Ovary (tissue), 9 donors: Measurements from ENCODE around the gene F13A1. TPM values are rescaled to one million over a fixed set of nuclear protein-coding genes. Genes with fewer than 3 reads are reported as not detected.

Experiments
- DNase-seq, 5 donors: peaks; one replicate each; pipeline ENCODE4 v3.0.0-alpha.2; 2019 to 2020
- H3K27ac ChIP-seq, 2 donors: fragments of 200-600 bp; one replicate each; pipeline versions ENCODE4 v1.5.1 to v1.8.0; 2019 to 2022
- H3K27me3 ChIP-seq: fragments of 200-600 bp; one replicate; pipeline ENCODE4 v1.8.0; 2022
- H3K36me3 ChIP-seq: fragments of 200-600 bp; sonication (generic); one replicate; pipeline ENCODE4 v1.5.1; 2019
- H3K4me1 ChIP-seq: one replicate; pipeline ENCODE4 v1.8.1; 2013; ENCODE audit warnings: mild to moderate bottlenecking, moderate library complexity; ENCODE audit not compliant: insufficient read depth
- H3K4me3 ChIP-seq: fragments of 200-600 bp; sonication (generic); one replicate; pipeline ENCODE4 v1.5.1; 2017
- H3K9me3 ChIP-seq, 2 donors: fragments of 200-600 bp in 1 of 2; sonication (generic) in 1 of 2; one replicate each; pipeline versions ENCODE4 v1.5.1 to v1.8.1; 2013 to 2019; ENCODE audit warnings: mild to moderate bottlenecking in 1 of 2, moderate library complexity in 1 of 2
- EP300 ChIP-seq: sonication (generic); formaldehyde crosslinking; IDR thresholded peaks from one replicate; pipeline ENCODE4 v1.6.1; 2017; ENCODE audit warnings: antibody characterized with exemption
- POLR2A ChIP-seq: fragments of 450-650 bp; IDR thresholded peaks from one replicate; pipeline ENCODE4 v1.6.1; 2017; ENCODE audit warnings: antibody characterized with exemption, mild to moderate bottlenecking, moderate library complexity
- WGBS, 3 donors: extraction: QIAGEN DNeasy Blood & Tissue Kit in 1 of 3; methylation state at CpG; one replicate each; pipeline versions ENCODE4 v1.1.5 to v1.1.7; 2013 to 2017; 5-methylcytosine and 5-hydroxymethylcytosine counted together
- intact Hi-C, 4 donors: fragments of 100-400 bp; cut with DNase I; formaldehyde crosslinking; loops; one replicate each; pipeline versions ENCODE4 v1.11.0 to v1.15.1; 2022 to 2023
- polyA plus RNA-seq, 2 donors: library from polyadenylated mRNA; stranded (reverse); fragments of 200-250 nt in 1 of 2; fragments of 350-450 nt in 1 of 2; fragmentation: Illumina TruSeq in 1 of 2; extraction: RNeasy Lipid Tissue Mini Kit (QIAGEN cat#74804) in 1 of 2; gene quantifications; one replicate each; pipeline ENCODE4 v1.2.3, GENCODE V29; 2013 to 2014
- total RNA-seq, 7 donors: library from RNA; depleted of rRNA in 2 of 7; stranded (reverse); fragments of >200 nt in 2 of 7; fragmentation: NEBNext Ultra II Directional in 3 of 7; extraction: Animal tissue kit (Norgen Biotek cat#: 25700) in 3 of 7; gene quantifications; one replicate each; pipeline versions ENCODE4 v1.1.0 to v1.2.4, GENCODE V29; 2016 to 2023
- TF ChIP-seq, protein P1 (sequence below), 3 donors: fragments of 450-650 bp in 2 of 3; fragments of 200-600 bp in 1 of 3; IDR thresholded peaks; one replicate each; pipeline versions ENCODE4 v1.5.1 to v1.8.0; 2016 to 2022; ENCODE audit warnings: antibody characterized with exemption in 3 of 3, mild to moderate bottlenecking in 1 of 3
- donor health status: DM: no; HTN: no; CAD: no; lungs with moderate emphysema.
- donor health status: DM: no; HTN: no; CAD: no.
- donor health status: Bipolar disorder and iron deficiency.
- donor health status: DM: yes; HTN: yes; CAD: no.
- donor health status: DM: no; HTN: no; CAD: no.
- donor health status: DM: yes; HTN: yes; CAD: no.

Gene F13A1
- total and polyA plus RNA-seq, 9 donors = 6.2 to 124 (median 25.9) TPM

- no peak for DNase-seq
- WGBS, 3 donors = 44 to 73% (median 71%) methylated on average over 1 of the region's 1 CpG
- intact Hi-C loops = no loop called here
Observed at GRCh38 chr6:6169141-6169540, 151.3 kb downstream of the F13A1 start.

DNA sequence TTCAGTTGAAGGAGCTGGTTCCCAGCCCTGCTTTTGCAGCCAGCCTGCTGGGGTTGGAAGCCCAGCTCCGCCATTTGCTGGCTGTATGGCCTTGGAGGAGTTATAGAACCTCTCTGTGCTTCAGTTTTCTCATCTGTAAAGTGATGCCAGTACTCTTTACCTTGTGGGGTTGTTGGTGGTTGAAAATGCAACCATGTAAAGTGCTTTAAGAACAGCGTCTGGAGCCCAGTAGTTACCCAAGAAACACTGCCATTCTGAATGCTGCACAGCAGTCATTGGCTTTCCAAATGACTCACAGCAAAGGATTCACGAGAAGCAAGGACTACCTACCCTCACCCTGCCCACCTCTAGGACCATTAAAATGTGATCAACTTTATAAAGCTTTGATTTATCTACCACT is 154.4 kb downstream of the F13A1 start:
- no peaks in the 10 kb centered on the region for H3K36me3 ChIP-seq
- WGBS, 3 donors = 55 to 71% (median 65%) methylated on average over 3 of the region's 3 CpGs
- no peaks in the 10 kb centered on the region for H3K4me1 ChIP-seq
- no peak overlapping the region for H3K27ac ChIP-seq
- H3K9me3 ChIP-seq = no peaks in the 10 kb centered on the region
- no peak for TF ChIP-seq EP300
- no peak for DNase-seq
- intact Hi-C loops = no loop called here
- H3K4me3 ChIP-seq = no peak overlapping the region
- no peaks in the 10 kb centered on the region for H3K27me3 ChIP-seq

More at GRCh38 chr6:6169141-6169540, 151.3 kb downstream of the F13A1 start:
- TF ChIP-seq EP300 (no peak), POLR2A (no peak)
- TF ChIP-seq, protein P1, sequence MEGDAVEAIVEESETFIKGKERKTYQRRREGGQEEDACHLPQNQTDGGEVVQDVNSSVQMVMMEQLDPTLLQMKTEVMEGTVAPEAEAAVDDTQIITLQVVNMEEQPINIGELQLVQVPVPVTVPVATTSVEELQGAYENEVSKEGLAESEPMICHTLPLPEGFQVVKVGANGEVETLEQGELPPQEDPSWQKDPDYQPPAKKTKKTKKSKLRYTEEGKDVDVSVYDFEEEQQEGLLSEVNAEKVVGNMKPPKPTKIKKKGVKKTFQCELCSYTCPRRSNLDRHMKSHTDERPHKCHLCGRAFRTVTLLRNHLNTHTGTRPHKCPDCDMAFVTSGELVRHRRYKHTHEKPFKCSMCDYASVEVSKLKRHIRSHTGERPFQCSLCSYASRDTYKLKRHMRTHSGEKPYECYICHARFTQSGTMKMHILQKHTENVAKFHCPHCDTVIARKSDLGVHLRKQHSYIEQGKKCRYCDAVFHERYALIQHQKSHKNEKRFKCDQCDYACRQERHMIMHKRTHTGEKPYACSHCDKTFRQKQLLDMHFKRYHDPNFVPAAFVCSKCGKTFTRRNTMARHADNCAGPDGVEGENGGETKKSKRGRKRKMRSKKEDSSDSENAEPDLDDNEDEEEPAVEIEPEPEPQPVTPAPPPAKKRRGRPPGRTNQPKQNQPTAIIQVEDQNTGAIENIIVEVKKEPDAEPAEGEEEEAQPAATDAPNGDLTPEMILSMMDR (IDR thresholded peaks at IDR 0.05) = no peak
- Histone ChIP-seq H3K4me1 (no peaks in the 10 kb centered on the region), H3K9me3 (no peaks in the 10 kb centered on the region), H3K36me3 (no peaks in the 10 kb centered on the region), H3K27me3 (no peaks in the 10 kb centered on the region), H3K27ac (no peak overlapping the region), H3K4me3 (no peak overlapping the region)

GRCh38 chr6:6164367-6164766 is 156.1 kb downstream of the F13A1 start:
- H3K4me1 ChIP-seq = no peaks in the 10 kb centered on the region
- no peaks in the 10 kb centered on the region for H3K27me3 ChIP-seq
- no peak overlapping the region for H3K4me3 ChIP-seq
- H3K27ac ChIP-seq = no peak overlapping the region
- DNase-seq = no peak
- no peaks in the 10 kb centered on the region for H3K36me3 ChIP-seq
- WGBS, 3 donors = 59 to 78% (median 72%) methylated on average over 4 of the region's 4 CpGs
- no peak for TF ChIP-seq EP300
- TF ChIP-seq POLR2A = no peak
- TF ChIP-seq, protein P1 (IDR thresholded peaks at IDR 0.05) = no peak
- H3K9me3 ChIP-seq = no peaks in the 10 kb centered on the region
- intact Hi-C loops = no loop called here

DNA sequence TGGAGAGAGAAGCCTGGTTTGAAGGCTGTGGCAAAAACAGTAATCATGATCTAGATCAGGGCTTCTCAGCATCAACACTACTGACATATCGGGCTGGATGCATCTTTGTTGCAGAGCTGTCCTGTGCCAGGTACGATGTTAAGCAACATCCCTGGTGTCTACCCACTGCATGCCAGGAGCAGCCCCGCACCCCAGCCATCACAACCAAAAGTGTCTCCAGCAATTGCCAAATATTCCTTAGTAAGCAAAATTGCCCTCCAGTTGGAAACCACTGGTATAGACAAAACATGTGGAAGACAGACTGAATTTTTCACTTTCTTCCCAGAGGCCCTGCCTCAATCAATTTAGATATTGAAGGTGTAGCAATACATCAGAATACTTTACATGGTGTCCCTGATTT is 166.1 kb downstream of the F13A1 start:
- intact Hi-C loops = no loop called here
- DNase-seq = no peak
- H3K27me3 ChIP-seq = no peaks in the 10 kb centered on the region
- no peaks in the 10 kb centered on the region for H3K36me3 ChIP-seq
- H3K4me1 ChIP-seq = no peaks in the 10 kb centered on the region
- no peak overlapping the region for H3K27ac ChIP-seq
- no peak overlapping the region for H3K4me3 ChIP-seq
- H3K9me3 ChIP-seq = no peaks in the 10 kb centered on the region
- TF ChIP-seq EP300 = no peak
- TF ChIP-seq, protein P1 (IDR thresholded peaks at IDR 0.05) = no peak
- TF ChIP-seq POLR2A = no peak
- WGBS, 3 donors = 87 to 92% (median 87%) methylated on average over 3 of the region's 3 CpGs

DNA sequence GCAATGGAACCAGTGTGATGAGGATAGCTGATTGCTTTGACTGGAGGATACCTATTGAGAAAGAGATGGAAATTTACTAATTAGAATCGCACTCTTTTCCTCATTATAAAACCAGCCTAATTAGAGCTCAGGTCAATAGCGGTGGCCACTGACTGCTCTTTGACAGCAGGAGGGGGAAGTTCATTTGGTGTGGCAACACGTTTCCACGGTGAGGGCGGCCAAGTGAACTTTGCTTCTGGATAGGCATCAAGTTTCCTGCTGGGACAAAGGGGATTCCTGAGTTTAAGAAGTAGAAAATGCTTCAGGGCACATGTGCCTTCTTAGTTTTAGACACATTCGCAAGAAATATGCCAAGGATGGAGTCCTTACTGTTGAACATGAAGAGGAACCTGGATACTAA is 168.4 kb downstream of the F13A1 start:
- intact Hi-C loops = no loop called here
- no peaks in the 10 kb centered on the region for H3K27me3 ChIP-seq
- TF ChIP-seq EP300 (no peak), POLR2A (no peak)
- TF ChIP-seq, protein P1 (IDR thresholded peaks at IDR 0.05) = no peak
- H3K4me1 ChIP-seq = no peaks in the 10 kb centered on the region
- H3K4me3 ChIP-seq = no peak overlapping the region
- DNase-seq = no peak
- no peak overlapping the region for H3K27ac ChIP-seq
- WGBS, 3 donors = 44 to 51% (median 46%) methylated on average over 6 of the region's 6 CpGs
- no peaks in the 10 kb centered on the region for H3K36me3 ChIP-seq
- H3K9me3 ChIP-seq = no peaks in the 10 kb centered on the region
